GM19099 (cell line): Measurements from ENCODE around the gene RXRB.

Experiments used
- POLR2A ChIP-seq: IDR thresholded peaks from 3 replicates; pipeline ENCODE4 v1.6.1; 2011; ENCODE audit warnings: low read depth; ENCODE audit not compliant: insufficient read length; ENCODE audit errors: extremely low read depth

RXRB gene

DNA sequence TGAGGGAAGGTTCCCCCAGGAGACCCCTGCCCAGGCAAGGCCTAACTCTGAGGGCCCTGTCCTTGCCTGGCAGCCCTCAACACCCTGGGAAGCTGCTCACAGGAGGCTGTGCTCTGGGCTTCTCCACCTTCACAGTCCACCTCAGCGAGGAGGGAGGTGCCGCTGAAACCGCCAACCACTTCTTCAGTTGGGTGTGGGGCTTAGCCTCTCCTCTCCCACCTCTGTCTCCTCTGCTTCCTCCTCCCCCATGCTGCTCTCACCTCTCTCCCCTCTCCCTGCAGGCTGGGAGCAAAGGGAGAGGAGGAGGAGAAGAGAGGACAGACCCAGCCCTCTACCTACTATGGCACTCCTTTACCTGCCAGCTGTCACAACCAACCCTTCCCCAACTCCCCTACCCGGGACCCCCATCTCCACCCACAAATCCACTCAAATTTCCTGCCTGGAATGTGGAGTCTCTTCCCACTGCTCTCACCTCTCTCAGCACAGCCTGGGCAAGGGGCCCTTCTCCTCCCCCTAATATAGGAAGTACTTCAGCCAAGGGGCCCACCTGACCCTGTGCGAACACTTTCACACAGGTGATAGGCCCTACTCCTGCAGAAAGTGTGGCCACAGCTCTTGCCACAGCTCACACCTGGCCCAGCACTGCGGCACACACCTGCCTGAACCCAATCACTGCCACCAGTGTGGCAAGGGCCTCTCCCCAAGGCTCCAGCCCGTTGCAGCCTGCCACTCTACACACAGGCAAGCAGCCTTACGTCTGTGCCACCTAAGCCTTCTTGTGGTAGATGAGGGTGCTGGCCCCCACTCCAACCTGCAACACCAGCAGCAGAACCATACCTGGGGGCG lies 15.0 kb upstream of the RXRB start:
- no peak for TF ChIP-seq POLR2A

- TF ChIP-seq POLR2A = no peak
Observed at GRCh38 chr6:33213989-33214335, 13.5 kb upstream of the RXRB start.

GRCh38 chr6:33213166-33213988 lies 12.9 kb upstream of the RXRB start:
- TF ChIP-seq POLR2A = no peak

DNA sequence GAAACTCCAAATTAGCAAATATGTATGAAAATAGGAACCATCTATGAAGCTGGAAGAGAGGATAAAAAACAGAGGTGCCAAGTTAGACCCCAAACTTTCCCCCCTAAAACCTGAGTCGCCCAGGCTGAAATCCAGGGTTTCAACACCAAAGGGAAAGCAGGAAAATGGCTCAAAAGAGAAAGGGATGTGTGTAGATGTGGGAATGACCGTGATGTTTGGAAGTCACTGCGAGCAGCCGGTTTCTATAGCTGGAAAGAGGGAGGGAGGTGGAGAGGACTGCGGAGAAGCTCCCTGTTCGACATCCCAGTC lies 12.3 kb upstream of the RXRB start:
- no peak for TF ChIP-seq POLR2A

GRCh38 chr6:33211666-33212422 lies 11.4 kb upstream of the RXRB start:
- TF ChIP-seq POLR2A = peak; percentile 9

DNA sequence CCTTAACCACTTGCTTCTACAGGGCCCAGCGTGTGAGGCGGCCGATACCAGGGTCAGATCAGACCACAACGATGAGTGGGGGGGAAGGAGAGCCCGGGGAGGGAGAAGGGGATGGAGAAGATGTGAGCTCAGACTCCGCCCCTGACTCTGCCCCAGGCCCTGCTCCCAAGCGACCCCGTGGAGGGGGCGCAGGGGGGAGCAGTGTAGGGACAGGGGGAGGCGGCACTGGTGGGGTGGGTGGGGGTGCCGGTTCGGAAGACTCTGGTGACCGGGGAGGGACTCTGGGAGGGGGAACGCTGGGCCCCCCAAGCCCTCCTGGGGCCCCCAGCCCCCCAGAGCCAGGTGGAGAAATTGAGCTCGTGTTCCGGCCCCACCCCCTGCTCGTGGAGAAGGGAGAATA lies 10.7 kb upstream of the RXRB start:
- TF ChIP-seq POLR2A = no peak

DNA sequence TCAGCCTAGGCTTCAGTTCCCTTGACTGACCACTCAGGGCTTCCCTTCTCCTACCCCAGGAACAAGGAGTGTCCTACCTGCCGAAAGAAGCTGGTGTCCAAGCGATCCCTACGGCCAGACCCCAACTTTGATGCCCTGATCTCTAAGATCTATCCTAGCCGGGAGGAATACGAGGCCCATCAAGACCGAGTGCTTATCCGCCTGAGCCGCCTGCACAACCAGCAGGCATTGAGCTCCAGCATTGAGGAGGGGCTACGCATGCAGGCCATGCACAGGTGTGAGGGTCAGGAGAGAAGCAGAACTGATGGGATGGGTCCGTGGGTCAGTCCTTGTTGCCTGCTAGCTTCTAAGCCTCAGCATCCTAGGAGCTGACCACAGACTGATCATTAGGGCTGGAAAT lies 9.4 kb upstream of the RXRB start:
- TF ChIP-seq POLR2A = no peak

DNA sequence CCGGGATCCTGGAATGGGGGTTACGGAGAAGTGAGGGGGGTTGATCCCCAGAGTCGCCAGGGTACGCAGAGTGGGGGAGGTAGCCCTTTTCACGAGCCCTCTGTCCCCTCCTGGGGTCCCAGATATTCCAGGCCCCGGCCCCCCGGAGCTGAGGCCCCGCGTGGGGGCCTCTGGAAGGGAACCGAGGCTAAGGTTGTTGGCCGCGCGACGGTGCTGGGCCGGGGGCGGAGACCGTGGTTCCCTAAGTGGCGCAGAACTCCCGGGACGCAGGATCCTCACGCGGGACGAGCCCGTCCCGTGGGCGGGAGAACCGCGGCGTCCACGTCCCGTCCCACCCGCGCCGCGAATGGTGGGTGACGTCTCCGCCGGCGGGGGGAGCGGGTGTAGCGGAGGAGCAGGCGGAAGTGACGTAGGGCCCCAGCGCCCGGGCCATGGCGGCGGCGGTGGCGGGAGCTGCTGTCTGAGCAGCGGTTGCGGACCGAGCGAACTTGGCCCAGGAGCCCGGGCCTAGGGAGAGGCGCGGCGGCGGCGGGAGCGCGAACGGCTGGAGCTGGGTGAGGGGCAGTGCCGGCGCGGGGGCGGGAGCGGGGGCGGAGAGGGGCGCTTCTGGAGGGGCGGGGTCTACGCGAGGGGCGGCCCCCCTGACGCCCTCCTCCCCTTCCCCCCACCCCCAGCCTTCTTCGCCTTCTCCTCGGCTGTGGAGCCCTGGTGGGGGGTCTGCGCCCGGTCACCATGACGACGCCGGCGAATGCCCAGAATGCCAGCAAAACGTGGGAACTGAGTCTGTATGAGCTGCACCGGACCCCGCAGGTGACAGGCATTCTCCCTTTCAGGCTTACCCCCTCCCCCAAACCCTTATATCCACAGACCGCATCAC lies 7.9 kb upstream of the RXRB start, which contains the start of gene RING1:
RING1 (plus strand) TSS at position 410 of the 877 bp plus-strand sequence; CDS start at position 733, 323 bp downstream.
- TF ChIP-seq POLR2A = peak; percentile 96

DNA sequence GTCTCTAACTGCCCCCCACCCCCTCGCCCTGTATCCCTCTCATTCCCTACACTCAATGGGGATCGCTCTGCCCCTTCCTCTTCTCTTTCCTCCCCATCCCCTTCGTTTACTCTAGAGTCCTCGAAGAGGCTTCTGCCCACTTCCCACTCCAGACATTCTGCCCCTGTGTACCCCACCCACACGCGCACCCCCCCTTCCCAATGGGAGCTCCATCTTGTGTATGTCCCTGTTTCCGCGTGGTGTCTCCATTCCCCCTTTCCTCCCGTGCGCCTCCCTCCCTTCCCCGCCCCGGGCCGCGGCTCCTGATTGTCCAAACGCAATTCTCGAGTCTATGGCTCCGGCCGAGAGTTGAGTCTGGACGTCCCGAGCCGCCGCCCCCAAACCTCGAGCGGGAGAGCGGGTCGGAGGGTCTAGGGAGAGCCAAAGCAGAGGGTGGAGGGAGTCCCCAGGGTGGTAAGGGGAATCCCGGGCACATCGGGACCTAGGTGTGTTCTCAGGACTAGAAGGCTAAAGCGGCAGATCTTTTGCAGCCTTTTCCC lies 7.2 kb upstream of the RXRB start:
- no peak for TF ChIP-seq POLR2A

DNA sequence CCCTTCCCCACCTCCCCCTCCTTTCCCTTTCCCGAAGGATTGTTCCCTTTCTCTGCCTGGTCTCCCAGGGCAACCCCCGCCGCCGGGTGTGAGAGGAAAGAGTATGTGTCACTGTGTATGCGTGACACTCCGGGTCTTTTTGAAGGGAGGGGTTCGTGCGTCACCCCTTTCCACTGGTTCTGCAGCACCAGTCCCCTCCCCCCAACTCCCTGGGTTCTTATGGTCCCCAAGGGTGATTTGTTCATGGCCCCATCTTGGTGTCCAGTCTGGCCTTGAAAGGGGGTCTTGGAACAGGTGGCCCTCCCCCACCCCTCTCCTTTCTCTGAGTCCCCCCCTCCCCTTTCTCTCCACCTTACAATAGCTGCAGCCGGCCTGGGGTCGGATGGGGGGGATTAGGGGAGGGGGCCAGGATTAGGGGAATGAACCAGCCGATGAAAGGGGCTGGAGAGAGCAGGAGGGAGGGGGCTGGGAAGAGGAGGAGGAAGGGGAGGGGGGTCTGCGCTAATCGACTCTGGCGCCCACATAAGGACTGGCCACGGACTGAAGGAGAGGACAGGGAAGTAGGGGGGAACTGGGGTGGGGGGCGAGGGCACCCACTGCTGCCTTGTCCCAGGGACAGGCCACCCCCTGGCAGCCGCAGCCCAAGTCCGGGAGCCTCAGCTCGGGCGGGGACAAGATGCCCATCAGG lies 6.5 kb upstream of the RXRB start:
- no peak for TF ChIP-seq POLR2A

DNA sequence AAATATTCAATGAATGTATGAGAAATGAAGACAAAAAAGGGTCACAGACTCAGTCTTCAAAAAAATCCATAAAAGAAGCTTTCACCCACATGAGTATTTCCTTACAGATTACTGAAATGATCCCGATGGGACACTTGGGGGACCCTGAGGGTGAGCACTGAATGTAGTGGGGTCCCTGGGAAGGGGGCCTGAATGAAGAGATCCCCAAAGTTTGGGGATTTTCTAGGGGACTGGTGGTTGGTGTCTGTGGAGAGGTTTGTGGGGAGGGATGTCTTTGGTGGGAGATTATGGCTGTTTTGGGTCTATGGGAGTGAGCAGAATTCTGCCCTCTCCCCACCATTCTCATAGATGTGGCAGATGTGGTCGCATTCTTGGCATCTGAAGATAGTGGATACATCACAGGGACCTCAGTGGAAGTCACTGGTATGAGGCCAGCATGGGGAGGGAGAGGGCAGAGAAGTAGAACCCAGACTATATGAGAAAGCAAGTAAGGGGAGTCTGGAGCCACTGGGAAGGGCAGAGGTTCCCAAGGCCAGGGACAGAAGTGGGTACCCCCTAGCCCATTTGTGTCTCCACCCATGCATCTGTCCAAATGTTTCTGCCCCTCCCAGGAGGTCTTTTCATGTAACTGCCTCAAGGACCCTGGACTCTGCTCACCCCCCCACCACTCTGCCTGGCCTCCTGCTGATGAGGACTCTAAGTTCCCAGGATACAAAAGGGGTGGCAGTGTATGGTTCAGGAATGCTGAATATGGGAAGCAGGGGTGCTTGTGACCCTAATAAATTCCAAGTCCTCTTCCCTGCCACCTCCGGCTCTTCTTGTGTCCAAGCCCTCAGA lies 5.8 kb upstream of the RXRB start:
- TF ChIP-seq POLR2A = no peak

- no peak for TF ChIP-seq POLR2A
Observed at GRCh38 chr6:33205191-33206026, 4.9 kb upstream of the RXRB start.

DNA sequence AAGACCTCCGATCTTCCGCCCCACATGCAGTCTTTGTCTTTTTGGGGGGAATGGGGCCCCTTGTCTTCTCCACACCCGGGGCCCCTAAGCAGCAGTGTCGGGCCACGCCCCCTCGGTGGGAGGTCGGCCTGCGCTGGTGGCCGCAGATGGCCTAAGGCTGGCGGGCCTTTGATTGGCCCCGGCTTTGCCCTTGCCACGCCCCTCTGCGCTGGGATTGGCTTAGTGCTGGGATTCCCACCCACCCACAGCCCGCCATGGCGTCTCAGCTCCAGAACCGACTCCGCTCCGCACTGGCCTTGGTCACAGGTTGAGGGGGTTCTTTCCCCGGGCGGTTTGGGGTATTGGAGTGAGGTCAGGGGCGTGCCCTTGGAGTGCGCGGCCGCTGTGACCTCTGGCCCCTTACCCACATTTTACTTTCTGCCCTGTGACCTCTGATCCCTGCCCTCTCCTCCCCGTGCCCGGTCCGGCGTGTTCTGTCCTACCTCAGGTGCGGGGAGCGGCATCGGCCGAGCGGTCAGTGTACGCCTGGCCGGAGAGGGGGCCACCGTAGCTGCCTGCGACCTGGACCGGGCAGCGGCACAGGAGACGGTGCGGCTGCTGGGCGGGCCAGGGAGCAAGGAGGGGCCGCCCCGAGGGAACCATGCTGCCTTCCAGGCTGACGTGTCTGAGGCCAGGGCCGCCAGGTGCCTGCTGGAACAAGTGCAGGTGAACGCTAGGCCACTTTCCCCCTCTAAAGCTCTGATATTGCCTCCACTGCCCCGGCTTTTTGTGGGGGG lies 4.1 kb upstream of the RXRB start, which contains the start of gene HSD17B8:
HSD17B8 (plus strand) TSS at position 241 of the 776 bp plus-strand sequence; CDS start at position 255, 14 bp downstream.
- TF ChIP-seq POLR2A = peak; percentile 61
